ENCODE data around the gene DUSP8.

- TF ChIP-seq POLR2A (IDR thresholded peaks at IDR 0.05) (no peak), CTCF (IDR thresholded peaks at IDR 0.05) (peak; percentile 84 to 95), POLR2AphosphoS5 (IDR thresholded peaks at IDR 0.05) (no peak), EP300 (IDR thresholded peaks at IDR 0.05) (no peak)
Measured at GRCh38 chr11:1515082-1516060, 56.7 kb downstream of the DUSP8 start.

Measured in suprapubic skin (tissue), 4 donors.